Prostate gland (tissue), 2 donors: Measurements from ENCODE around the gene USP9X.

ENCODE experiments used
- POLR2A ChIP-seq: fragments of 450-650 bp; IDR thresholded peaks from one replicate; pipeline ENCODE4 v1.6.1; 2016; ENCODE audit warnings: antibody characterized with exemption, mild to moderate bottlenecking
- POLR2AphosphoS5 ChIP-seq: sonication (generic); formaldehyde crosslinking; IDR thresholded peaks from one replicate; pipeline ENCODE4 v1.6.1; 2017; ENCODE audit warnings: antibody characterized with exemption
- TF ChIP-seq, protein P1 (sequence below), 4 experiments: fragments of 200-600 bp in 2 of 4; fragments of 450-650 bp in 2 of 4; sonication (generic) in 2 of 4; IDR thresholded peaks; 1 replicate in 3 of 4; 2 replicates in 1 of 4; pipeline ENCODE4 v1.5.1; 2016 to 2019; ENCODE audit warnings: antibody characterized with exemption in 4 of 4, mild to moderate bottlenecking in 2 of 4, moderate library complexity in 2 of 4

DNA sequence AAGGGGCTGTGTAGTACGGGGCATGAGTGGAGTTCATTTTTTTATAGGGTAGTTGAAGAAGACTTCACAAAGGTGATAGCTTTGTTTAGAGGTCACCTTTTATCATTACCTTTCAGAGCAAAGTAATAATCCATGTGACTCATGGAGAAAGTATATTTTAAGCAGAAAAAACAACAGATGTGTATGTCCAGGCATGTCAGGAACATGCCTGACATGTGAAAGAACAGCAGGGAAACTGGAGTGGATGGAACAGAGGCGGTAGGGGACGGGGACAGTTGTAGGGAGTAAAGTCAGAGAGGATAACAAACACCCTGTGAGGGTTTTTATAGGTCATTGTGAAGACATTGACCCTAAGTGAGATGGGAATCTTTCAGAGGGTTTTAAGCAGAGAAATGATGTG, 107.6 kb downstream of the USP9X start:
- TF ChIP-seq, protein P1, sequence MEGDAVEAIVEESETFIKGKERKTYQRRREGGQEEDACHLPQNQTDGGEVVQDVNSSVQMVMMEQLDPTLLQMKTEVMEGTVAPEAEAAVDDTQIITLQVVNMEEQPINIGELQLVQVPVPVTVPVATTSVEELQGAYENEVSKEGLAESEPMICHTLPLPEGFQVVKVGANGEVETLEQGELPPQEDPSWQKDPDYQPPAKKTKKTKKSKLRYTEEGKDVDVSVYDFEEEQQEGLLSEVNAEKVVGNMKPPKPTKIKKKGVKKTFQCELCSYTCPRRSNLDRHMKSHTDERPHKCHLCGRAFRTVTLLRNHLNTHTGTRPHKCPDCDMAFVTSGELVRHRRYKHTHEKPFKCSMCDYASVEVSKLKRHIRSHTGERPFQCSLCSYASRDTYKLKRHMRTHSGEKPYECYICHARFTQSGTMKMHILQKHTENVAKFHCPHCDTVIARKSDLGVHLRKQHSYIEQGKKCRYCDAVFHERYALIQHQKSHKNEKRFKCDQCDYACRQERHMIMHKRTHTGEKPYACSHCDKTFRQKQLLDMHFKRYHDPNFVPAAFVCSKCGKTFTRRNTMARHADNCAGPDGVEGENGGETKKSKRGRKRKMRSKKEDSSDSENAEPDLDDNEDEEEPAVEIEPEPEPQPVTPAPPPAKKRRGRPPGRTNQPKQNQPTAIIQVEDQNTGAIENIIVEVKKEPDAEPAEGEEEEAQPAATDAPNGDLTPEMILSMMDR (IDR thresholded peaks at IDR 0.05), result no peak
- TF ChIP-seq POLR2A (no peak), POLR2AphosphoS5 (no peak)
